Measurements from ENCODE around the gene MBD1. TPM values are rescaled to one million over a fixed set of nuclear protein-coding genes. Genes with fewer than 3 reads are reported as not detected.
"Not testable (repeated sequence)": the region's sequence is repeated elsewhere in the genome, so short reads cannot be mapped to it uniquely, and the experiment has no call there.

MBD1 gene
- total RNA-seq, 2 donors from 2014 or later = 77.1 to 79.6 TPM

DNA sequence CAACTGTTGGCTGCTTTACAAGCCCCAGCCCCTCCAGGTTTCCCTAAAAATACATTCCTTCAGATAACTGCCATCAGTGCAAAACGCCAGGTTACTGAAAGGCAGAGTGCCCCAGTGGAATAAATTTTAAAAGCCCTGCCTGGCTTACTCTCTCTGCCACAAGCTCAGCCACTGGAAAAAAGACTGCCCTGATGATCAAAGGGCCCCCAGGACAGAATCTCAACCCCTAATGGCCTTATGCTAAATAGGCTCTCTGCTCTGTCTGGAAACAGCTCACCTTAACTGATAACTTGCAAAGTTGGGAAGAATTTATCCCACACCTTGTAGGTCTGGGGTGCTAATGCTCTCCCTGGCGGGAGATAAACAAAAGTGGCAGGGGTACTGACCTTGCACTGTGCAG, 48.9 kb downstream of the MBD1 start:
- Mint-ChIP-seq H3K27me3 (ENCODE audit: insufficient read depth) (peaks cover 7% of the 10 kb centered on the region), H3K4me1 (peaks cover 31% of the 10 kb centered on the region), H3K36me3 (ENCODE audit: low read depth) (peaks cover 3% of the 10 kb centered on the region), H3K4me3 (peak overlapping the region; percentile 14), H3K9me3 (peaks cover 42% of the 10 kb centered on the region), H3K27ac (peak overlapping the region; percentile 69)
- peaks cover 46% of the 10 kb centered on the region for H3K9me3 ChIP-seq (ENCODE audit: control insufficient read depth, low read length)
- no peaks in the 10 kb centered on the region for H3K27me3 ChIP-seq (ENCODE audit: control insufficient read depth, insufficient read depth, low read length, poor library complexity, severe bottlenecking)
- H3K36me3 ChIP-seq (ENCODE audit: control insufficient read depth, insufficient read depth, low read length) = no peaks in the 10 kb centered on the region
- H3K27ac ChIP-seq (ENCODE audit: low read depth, low read length) = peak overlapping the region; percentile 25
- H3K9ac ChIP-seq (ENCODE audit: extremely low read depth, low read length, poor library complexity, severe bottlenecking) = peak overlapping the region; percentile 22
- WGBS, 2 experiments (ENCODE audit: insufficient coverage in 1 of 2, insufficient read length in 1 of 2) = 28 to 62% methylated on average over 2 of the region's 2 CpGs
- DNase-seq = peak; percentile 73
- H3K4me1 ChIP-seq (ENCODE audit: control insufficient read depth, insufficient read depth, low read length) = peaks cover 15% of the 10 kb centered on the region
- peak overlapping the region; percentile 65 for H3K4me3 ChIP-seq (ENCODE audit: low read length)
- TF ChIP-seq, protein P1, sequence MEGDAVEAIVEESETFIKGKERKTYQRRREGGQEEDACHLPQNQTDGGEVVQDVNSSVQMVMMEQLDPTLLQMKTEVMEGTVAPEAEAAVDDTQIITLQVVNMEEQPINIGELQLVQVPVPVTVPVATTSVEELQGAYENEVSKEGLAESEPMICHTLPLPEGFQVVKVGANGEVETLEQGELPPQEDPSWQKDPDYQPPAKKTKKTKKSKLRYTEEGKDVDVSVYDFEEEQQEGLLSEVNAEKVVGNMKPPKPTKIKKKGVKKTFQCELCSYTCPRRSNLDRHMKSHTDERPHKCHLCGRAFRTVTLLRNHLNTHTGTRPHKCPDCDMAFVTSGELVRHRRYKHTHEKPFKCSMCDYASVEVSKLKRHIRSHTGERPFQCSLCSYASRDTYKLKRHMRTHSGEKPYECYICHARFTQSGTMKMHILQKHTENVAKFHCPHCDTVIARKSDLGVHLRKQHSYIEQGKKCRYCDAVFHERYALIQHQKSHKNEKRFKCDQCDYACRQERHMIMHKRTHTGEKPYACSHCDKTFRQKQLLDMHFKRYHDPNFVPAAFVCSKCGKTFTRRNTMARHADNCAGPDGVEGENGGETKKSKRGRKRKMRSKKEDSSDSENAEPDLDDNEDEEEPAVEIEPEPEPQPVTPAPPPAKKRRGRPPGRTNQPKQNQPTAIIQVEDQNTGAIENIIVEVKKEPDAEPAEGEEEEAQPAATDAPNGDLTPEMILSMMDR (conservative IDR thresholded peaks at IDR 0.05) = no peak

DNA sequence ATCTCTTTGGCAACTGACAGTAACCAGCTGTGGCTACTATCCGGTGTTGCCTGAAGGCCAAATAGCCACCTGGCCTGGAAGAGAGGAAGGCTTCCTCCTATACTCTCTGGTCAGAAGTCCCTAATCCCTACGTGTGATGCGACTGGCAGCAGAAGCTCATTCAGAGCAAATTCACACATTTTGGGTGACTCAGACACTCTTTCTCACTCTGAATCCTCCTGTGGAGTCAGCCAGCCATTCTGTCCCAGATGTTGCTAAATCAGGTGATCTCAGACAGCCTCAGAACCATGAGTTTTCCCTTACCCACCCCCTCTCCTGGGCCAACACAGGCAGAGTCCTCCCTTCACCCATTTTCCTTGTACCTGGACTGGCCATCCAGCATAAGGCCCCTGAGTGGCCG, 49.7 kb downstream of the MBD1 start:
- Histone ChIP-seq H3K4me3 (ENCODE audit: low read length) (peak overlapping the region; percentile 65), H3K27ac (ENCODE audit: low read depth, low read length) (no peak overlapping the region), H3K9me3 (ENCODE audit: control insufficient read depth, low read length) (peaks cover 47% of the 10 kb centered on the region), H3K27me3 (ENCODE audit: control insufficient read depth, insufficient read depth, low read length, poor library complexity, severe bottlenecking) (no peaks in the 10 kb centered on the region), H3K4me1 (ENCODE audit: control insufficient read depth, insufficient read depth, low read length) (peaks cover 15% of the 10 kb centered on the region), H3K9ac (ENCODE audit: extremely low read depth, low read length, poor library complexity, severe bottlenecking) (peak overlapping the region; percentile 22), H3K36me3 (ENCODE audit: control insufficient read depth, insufficient read depth, low read length) (no peaks in the 10 kb centered on the region)
- Mint-ChIP-seq H3K9me3 (peaks cover 40% of the 10 kb centered on the region), H3K27ac (peak overlapping the region; percentile 69), H3K4me3 (peak overlapping the region; percentile 14), H3K36me3 (ENCODE audit: low read depth) (peaks cover 3% of the 10 kb centered on the region), H3K27me3 (ENCODE audit: insufficient read depth) (peaks cover 7% of the 10 kb centered on the region), H3K4me1 (peaks cover 31% of the 10 kb centered on the region)
- DNase-seq = peak; percentile 84
- TF ChIP-seq, protein P1 (conservative IDR thresholded peaks at IDR 0.05) = no peak
- 59 to 69% methylated on average over 4 of the region's 4 CpGs for WGBS, 2 experiments (ENCODE audit: insufficient coverage in 1 of 2, insufficient read length in 1 of 2)

DNA sequence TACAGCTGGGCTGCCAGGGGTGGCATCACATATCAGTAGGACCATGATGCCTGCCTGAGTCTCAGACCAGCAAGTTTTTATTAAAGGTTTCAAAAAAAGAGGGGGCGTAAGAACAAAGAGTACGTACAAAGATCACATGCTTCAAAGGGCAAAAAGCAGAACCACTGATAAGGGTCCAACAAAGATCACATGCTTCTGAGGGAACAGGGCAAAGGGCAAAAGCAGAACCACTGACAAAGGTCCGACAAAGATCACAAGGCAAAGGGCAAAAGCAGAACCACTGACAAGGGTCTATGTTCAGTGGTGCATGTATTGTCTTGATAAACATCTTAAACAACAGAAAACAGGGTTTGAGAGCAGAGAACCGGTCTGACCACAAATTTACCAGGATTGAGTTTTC, 61.1 kb downstream of the MBD1 start:
- not testable (repeated sequence) for H3K4me3 Mint-ChIP-seq; H3K9ac ChIP-seq (ENCODE audit: extremely low read depth, low read length, poor library complexity, severe bottlenecking); H3K4me1 Mint-ChIP-seq; H3K4me1 ChIP-seq (ENCODE audit: control insufficient read depth, insufficient read depth, low read length); H3K27ac Mint-ChIP-seq; H3K36me3 ChIP-seq (ENCODE audit: control insufficient read depth, insufficient read depth, low read length); H3K36me3 Mint-ChIP-seq (ENCODE audit: low read depth); H3K27me3 ChIP-seq (ENCODE audit: control insufficient read depth, insufficient read depth, low read length, poor library complexity, severe bottlenecking); DNase-seq; H3K27ac ChIP-seq (ENCODE audit: low read depth, low read length)
- Mint-ChIP-seq H3K27me3 (ENCODE audit: insufficient read depth) (peaks cover 14% of the 10 kb centered on the region), H3K9me3 (peaks cover 57% of the 10 kb centered on the region)
- H3K4me3 ChIP-seq (ENCODE audit: low read length) = peak overlapping the region; percentile 36
- H3K9me3 ChIP-seq (ENCODE audit: control insufficient read depth, low read length) = peaks cover 27% of the 10 kb centered on the region
- WGBS, 2 experiments (ENCODE audit: insufficient coverage in 1 of 2, insufficient read length in 1 of 2) = 91 to 93% methylated on average over 4 of the region's 4 CpGs

Other genes starting within 250 kb of the MBD1 start
- gene MYO5B, start 86.4 kb downstream of the MBD1 start, total RNA-seq = 10 to 100 TPM; 12.2 to 16.8 TPM
- under 1 TPM; 0.37 to 0.66 TPM for gene CFAP53, start 15.0 kb downstream of the MBD1 start, total RNA-seq
- gene CXXC1, start 6.2 kb upstream of the MBD1 start, total RNA-seq = 100 to 1,000 TPM in 1 of 2 donors, 10 to 100 TPM in 1; 93.1 to 102 TPM
- 10 to 100 TPM; 26.4 to 70.0 TPM for gene SKA1, start 93.5 kb upstream of the MBD1 start, total RNA-seq

Data from endodermal cell (in vitro differentiated cells).